Left cardiac atrium (tissue), 4 donors: ENCODE results near the gene SLC13A2. TPM values are rescaled to one million over a fixed set of nuclear protein-coding genes. Genes with fewer than 3 reads are reported as not detected.
"Not testable (repeated sequence)": the region's sequence is repeated elsewhere in the genome, so short reads cannot be mapped to it uniquely, and the experiment has no call there.

Source experiments
- ATAC-seq, 2 donors: fragments of 200-7000 bp; cut with Tn5 transposase; one replicate each; pipeline ENCODE4 v1.9.1; 2020; ENCODE audit warnings: mild to moderate bottlenecking in 2 of 2, moderate library complexity in 2 of 2
- DNase-seq: peaks from one replicate; pipeline ENCODE4 v3.0.0-alpha.2; 2020
- intact Hi-C, 2 donors: fragments of 100-400 bp; cut with DNase I; formaldehyde crosslinking; loops; one replicate each; pipeline versions ENCODE4 v1.14.1 to v1.15.1; 2022 to 2023
- total RNA-seq, 2 donors: library from RNA; stranded (reverse); fragmentation: NEBNext Ultra II Directional; extraction: Animal tissue kit (Norgen Biotek cat#: 25700); gene quantifications; one replicate each; pipeline ENCODE4 v1.2.1, GENCODE V29; 2021
- donor health status: DM: no; HTN: yes; CAD: no.
- donor health status: DM: no; HTN: yes; CAD: no; lungs with severe emphysema.
- donor health status: DM: yes; HTN: yes; CAD: no.
- donor health status: Dilated cardiomyopathy.

The SLC13A2 gene
- total RNA-seq, 2 donors from 2014 or later, result not detected

GRCh38 chr17:28505986-28506665, 32.7 kb downstream of the SLC13A2 start, which contains the start of gene FOXN1:
TSS of gene FOXN1 (plus strand) at chr17:28506348. CDS start at chr17:28523970, 17,622 bp downstream.
- intact Hi-C loops, result no loop called here
- no peak for ATAC-seq
- no peak for DNase-seq

GRCh38 chr17:28506763-28507487, 33.5 kb downstream of the SLC13A2 start:
- ATAC-seq (no peak), DNase-seq (no peak)
- intact Hi-C loops, result no loop called here

- peak in 1 of 2 donors; percentile 8 for ATAC-seq
- no peak for DNase-seq
- intact Hi-C loops, result no loop called here
Measured at GRCh38 chr17:28507567-28508203, 34.2 kb downstream of the SLC13A2 start.

GRCh38 chr17:28508211-28508724, 34.8 kb downstream of the SLC13A2 start:
- no peak for DNase-seq
- intact Hi-C loops, result no loop called here
- no peak for ATAC-seq

- intact Hi-C loops, result no loop called here
- no peak for DNase-seq
- peak in 1 of 2 donors; percentile 19 for ATAC-seq
Measured at GRCh38 chr17:28509789-28510188, 36.3 kb downstream of the SLC13A2 start.

GRCh38 chr17:28511858-28512461, 38.5 kb downstream of the SLC13A2 start:
- ATAC-seq (no peak), DNase-seq (no peak)
- intact Hi-C loops, result no loop called here

GRCh38 chr17:28513476-28513875, 40.0 kb downstream of the SLC13A2 start:
- DNase-seq, result no peak
- intact Hi-C loops, result no loop called here

GRCh38 chr17:28514561-28515002, 41.1 kb downstream of the SLC13A2 start:
- ATAC-seq (no peak), DNase-seq (no peak)
- intact Hi-C loops, result no loop called here

More at GRCh38 chr17:28513476-28513875, 40.0 kb downstream of the SLC13A2 start:
- no peak for ATAC-seq

- ATAC-seq, result no peak
- no peak for DNase-seq
- intact Hi-C loops, result no loop called here
Measured at GRCh38 chr17:28515518-28515917, 42.1 kb downstream of the SLC13A2 start.

- no peak for ATAC-seq
- intact Hi-C loops, result no loop called here
- no peak for DNase-seq
Measured at GRCh38 chr17:28518132-28518531, 44.7 kb downstream of the SLC13A2 start.

GRCh38 chr17:28518578-28518977, 45.1 kb downstream of the SLC13A2 start:
- intact Hi-C loops, result no loop called here
- ATAC-seq (no peak), DNase-seq (no peak)

GRCh38 chr17:28519236-28519635, 45.8 kb downstream of the SLC13A2 start:
- no peak for DNase-seq
- ATAC-seq, result no peak
- intact Hi-C loops, result no loop called here

GRCh38 chr17:28520687-28521086, 47.2 kb downstream of the SLC13A2 start:
- intact Hi-C loops, result no loop called here
- DNase-seq (no peak), ATAC-seq (no peak)

GRCh38 chr17:28521311-28522085, 48.1 kb downstream of the SLC13A2 start:
- ATAC-seq, result no peak
- intact Hi-C loops, result no loop called here
- no peak for DNase-seq

GRCh38 chr17:28522281-28522680, 48.8 kb downstream of the SLC13A2 start:
- intact Hi-C loops, DNase-seq, ATAC-seq: not testable (repeated sequence)

GRCh38 chr17:28523186-28523585, 49.7 kb downstream of the SLC13A2 start:
- ATAC-seq (no peak), DNase-seq (no peak)
- intact Hi-C loops, result no loop called here

- intact Hi-C loops, result no loop called here
- DNase-seq, result no peak
- ATAC-seq, result no peak
Measured at GRCh38 chr17:28523876-28524275, 50.4 kb downstream of the SLC13A2 start.

GRCh38 chr17:28524476-28525424, 51.3 kb downstream of the SLC13A2 start:
- ATAC-seq (no peak), DNase-seq (no peak)
- intact Hi-C loops, result no loop called here
